A549 (cell line): ENCODE results near the gene TMEM175. TPM values are rescaled to one million over a fixed set of nuclear protein-coding genes. Genes with fewer than 3 reads are reported as not detected.

ENCODE experiments used
- ATAC-seq, 2 experiments: fragments of 200-7000 bp in 1 of 2; fragments of >200 bp in 1 of 2; cut with Nextera tagmentation in 1 of 2; cut with Tn5 transposase in 1 of 2; 3 replicates each; pipeline versions ENCODE4 v1.8.0 to v1.9.1; 2018 to 2020; ENCODE audit warnings: mild to moderate bottlenecking in 1 of 2, moderate library complexity in 1 of 2
- CTCF ChIA-PET: fragments of 300-600 bp; sonication (Branson Sonifier 250); formaldehyde crosslinking; extraction: SDS; loops from one replicate; lab custom pipeline; 2021; ENCODE audit warnings: antibody characterized with exemption, inconsistent platforms; lab: Yijun Ruan, JAX
- POLR2A ChIA-PET: fragments of 350-600 bp; formaldehyde crosslinking; extraction: SDS; loops from one replicate; lab custom pipeline; 2021; ENCODE audit warnings: antibody characterized with exemption, inconsistent platforms; lab: Yijun Ruan, JAX
- DNase-seq, 2 experiments: peaks; one replicate each; pipeline versions ENCODE4 v3.0.0 to v3.0.0-alpha.2; 2011 to 2016; ENCODE audit warnings: low read depth in 1 of 2, low spot score in 1 of 2
- FAIRE-seq: peaks from 2 replicates; lab custom pipeline; 2011; peaks lifted over from hg19 to GRCh38; lab: Jason Lieb, UNC
- H3K27ac ChIP-seq, 2 experiments: fragments of >200 bp; sonication (Bioruptor Twin); formaldehyde crosslinking; 3 replicates each; pipeline ENCODE4 v1.5.1; 2016 to 2017
- H3K4me1 ChIP-seq: fragments of >200 bp; sonication (Bioruptor Twin); formaldehyde crosslinking; 3 replicates; pipeline ENCODE4 v1.6.1; 2016
- H3K4me2 ChIP-seq: fragments of >200 bp; sonication (Bioruptor Twin); formaldehyde crosslinking; 3 replicates; pipeline ENCODE4 v1.6.1; 2016
- H3K4me3 ChIP-seq: fragments of >200 bp; sonication (Bioruptor Twin); formaldehyde crosslinking; 3 replicates; pipeline ENCODE4 v1.5.1; 2016
- H3K9me3 ChIP-seq: fragments of >200 bp; sonication (Bioruptor Twin); formaldehyde crosslinking; 3 replicates; pipeline ENCODE4 v1.6.1; 2016
- BHLHE40 ChIP-seq: IDR thresholded peaks from 2 replicates; pipeline ENCODE4 v1.6.1; 2012; ENCODE audit warnings: low read depth, low read length, inconsistent platforms
- CHD4 ChIP-seq: fragments of 200-600 bp; sonication (generic); IDR thresholded peaks from 2 replicates; pipeline ENCODE4 v1.6.1; 2016; ENCODE audit warnings: antibody characterized with exemption, mild to moderate bottlenecking, borderline replicate concordance
- EHF ChIP-seq: fragments of 250-450 bp; sonication (Bioruptor Pico); IDR thresholded peaks from 2 replicates; pipeline ENCODE4 v1.5.0; 2020; ENCODE audit warnings: mild to moderate bottlenecking
- EHMT2 ChIP-seq: fragments of 200-600 bp; sonication (generic); IDR thresholded peaks from 2 replicates; pipeline ENCODE4 v1.6.1; 2016; ENCODE audit warnings: antibody characterized with exemption, low read depth, mild to moderate bottlenecking, moderate library complexity
- FOSB ChIP-seq: fragments of 250-450 bp; sonication (Bioruptor Pico); IDR thresholded peaks from 2 replicates; pipeline ENCODE4 v1.5.0; 2020; ENCODE audit warnings: mild to moderate bottlenecking, moderate library complexity
- FOXS1 ChIP-seq: fragments of 250-450 bp; sonication (Bioruptor Pico); IDR thresholded peaks from 2 replicates; pipeline ENCODE4 v1.5.0; 2020; ENCODE audit warnings: mild to moderate bottlenecking, moderate library complexity
- HEYL ChIP-seq: fragments of 250-450 bp; sonication (Bioruptor Pico); IDR thresholded peaks from 2 replicates; pipeline ENCODE4 v1.8.0; 2021; ENCODE audit warnings: mild to moderate bottlenecking, moderate library complexity
- HOXB13 ChIP-seq: fragments of 250-450 bp; sonication (Bioruptor Pico); IDR thresholded peaks from 2 replicates; pipeline ENCODE4 v1.5.0; 2020; ENCODE audit warnings: low read depth, mild to moderate bottlenecking, moderate library complexity
- JUN ChIP-seq, 2 experiments: fragments of >200 bp; sonication (Bioruptor Twin); formaldehyde crosslinking; IDR thresholded peaks; 2 replicates in 1 of 2; 3 replicates in 1 of 2; pipeline ENCODE4 v1.6.1; 2016 to 2017
- MAZ ChIP-seq: fragments of 150-350 bp; IDR thresholded peaks from 2 replicates; pipeline ENCODE4 v1.6.1; 2014; ENCODE audit warnings: antibody characterized with exemption, low read depth, low read length, borderline replicate concordance
- MYC ChIP-seq: IDR thresholded peaks from 2 replicates; pipeline ENCODE4 v1.6.1; 2012; ENCODE audit warnings: mild to moderate bottlenecking, inconsistent platforms, low read length, improper control_type of control experiment, borderline replicate concordance
- NPAS2 ChIP-seq: fragments of 250-450 bp; sonication (Bioruptor Pico); IDR thresholded peaks from 2 replicates; pipeline ENCODE4 v1.8.0; 2022; ENCODE audit warnings: mild to moderate bottlenecking, moderate library complexity, borderline replicate concordance
- NR3C1 ChIP-seq: fragments of >200 bp; sonication (Bioruptor Twin); formaldehyde crosslinking; IDR thresholded peaks from 3 replicates; pipeline ENCODE4 v1.6.1; 2017
- PHF8 ChIP-seq: fragments of 200-600 bp; sonication (generic); IDR thresholded peaks from 2 replicates; pipeline ENCODE4 v1.6.1; 2016; ENCODE audit warnings: low read depth, mild to moderate bottlenecking, antibody characterized with exemption, moderate library complexity, borderline replicate concordance
- POLR2AphosphoS2 ChIP-seq: conservative IDR thresholded peaks from 2 replicates; pipeline ENCODE4 v1.6.1; 2012; ENCODE audit warnings: low read length, improper control_type of control experiment, inconsistent platforms
- RAD21 ChIP-seq, 2 experiments: fragments of >200 bp in 1 of 2; sonication (Bioruptor Twin) in 1 of 2; formaldehyde crosslinking in 1 of 2; IDR thresholded peaks in 1 of 2; conservative IDR thresholded peaks in 1 of 2; 2 replicates in 1 of 2; 3 replicates in 1 of 2; pipeline ENCODE4 v1.6.1; 2012 to 2018; ENCODE audit warnings: inconsistent platforms in 1 of 2
- ZNF302 ChIP-seq: fragments of 250-450 bp; sonication (Bioruptor Pico); IDR thresholded peaks from 2 replicates; pipeline ENCODE4 v1.9.0; 2021; ENCODE audit warnings: inconsistent platforms, mild to moderate bottlenecking, moderate library complexity
- WGBS: methylation state at CpG from one replicate; pipeline ENCODE4 v1.1.6; 2017; ENCODE audit errors: missing lambda C conversion rate; 5-methylcytosine and 5-hydroxymethylcytosine counted together
- polyA plus RNA-seq, 4 experiments: library from polyadenylated mRNA; depleted of rRNA in 3 of 4; stranded (reverse); fragments of >200 nt; fragmentation: RNase III in 1 of 4; extraction: RNeasy Plus Mini Kit Qiagen cat#74134 plus additional on column Dnase treatment in 1 of 4; gene quantifications; 2 replicates in 3 of 4; 3 replicates in 1 of 4; pipeline ENCODE4 v1.2.3, GENCODE V29; 2011 to 2017
- TF ChIP-seq, protein P1 (sequence below): fragments of 250-450 bp; sonication (Bioruptor Pico); IDR thresholded peaks from 2 replicates; pipeline ENCODE4 v1.5.0; 2021; ENCODE audit warnings: mild to moderate bottlenecking, moderate library complexity, borderline replicate concordance
- TF ChIP-seq, protein P2 (sequence below): fragments of 150-350 bp; IDR thresholded peaks from 2 replicates; pipeline ENCODE4 v1.6.1; 2014; ENCODE audit warnings: low read depth, mild to moderate bottlenecking, low read length
- TF ChIP-seq, protein P3 (sequence below): fragments of 450-650 bp; IDR thresholded peaks from 2 replicates; pipeline ENCODE4 v1.6.1; 2014; ENCODE audit warnings: antibody characterized with exemption
- TF ChIP-seq, protein P4 (sequence below): fragments of >200 bp; sonication (Bioruptor Twin); formaldehyde crosslinking; IDR thresholded peaks from 3 replicates; pipeline ENCODE4 v1.6.1; 2016
- TF ChIP-seq, protein P5 (sequence below): fragments of 200-600 bp; sonication (generic); IDR thresholded peaks from 2 replicates; pipeline ENCODE4 v1.6.1; 2016; ENCODE audit warnings: antibody characterized with exemption, mild to moderate bottlenecking, moderate library complexity
- TF ChIP-seq, protein P6 (sequence below): IDR thresholded peaks from 2 replicates; pipeline ENCODE4 v1.6.1; 2012

Gene TMEM175
- polyA plus RNA-seq, 2 of the 4 experiments (the other 2 are of a cell fraction): 15.7 to 19.4 TPM

DNA sequence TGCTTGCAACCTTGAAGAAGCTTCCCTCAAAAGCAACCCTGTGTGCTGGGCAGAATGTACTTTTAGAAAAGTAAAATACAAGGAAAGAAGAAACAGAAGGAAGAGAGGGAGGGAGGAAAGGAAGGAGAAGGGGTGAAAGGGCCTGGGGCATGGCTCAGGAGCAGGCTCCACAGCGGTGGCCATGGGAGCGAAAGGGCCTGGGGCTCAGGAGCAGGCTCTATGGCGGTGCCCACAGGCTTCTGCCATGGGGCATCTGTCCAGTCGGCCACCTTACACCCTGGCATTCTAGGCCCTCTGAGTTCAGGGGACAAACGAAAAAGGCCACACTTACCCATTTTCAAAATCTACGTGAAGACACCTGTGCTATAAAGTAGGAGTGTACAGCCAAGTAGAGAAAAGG, 31.5 kb upstream of the TMEM175 start:
- Histone ChIP-seq H3K4me3 (no peak overlapping the region), H3K4me1 (no peaks in the 10 kb centered on the region), H3K9me3 (no peaks in the 10 kb centered on the region), H3K4me2 (no peak overlapping the region)
- CTCF ChIA-PET: no interaction called here
- DNase-seq: no peak
- POLR2A ChIA-PET: no interaction called here
- TF ChIP-seq BHLHE40: no peak
- no peak for TF ChIP-seq MAZ
- TF ChIP-seq EHMT2: no peak
- TF ChIP-seq RAD21 (conservative IDR thresholded peaks at IDR 0.05 in 1 of 2, IDR thresholded peaks at IDR 0.05 in 1 of 2): no peak
- no peak for TF ChIP-seq FOSB (CRISPR knock-in tag)
- TF ChIP-seq HOXB13 (CRISPR knock-in tag): no peak
- TF ChIP-seq, protein P1, sequence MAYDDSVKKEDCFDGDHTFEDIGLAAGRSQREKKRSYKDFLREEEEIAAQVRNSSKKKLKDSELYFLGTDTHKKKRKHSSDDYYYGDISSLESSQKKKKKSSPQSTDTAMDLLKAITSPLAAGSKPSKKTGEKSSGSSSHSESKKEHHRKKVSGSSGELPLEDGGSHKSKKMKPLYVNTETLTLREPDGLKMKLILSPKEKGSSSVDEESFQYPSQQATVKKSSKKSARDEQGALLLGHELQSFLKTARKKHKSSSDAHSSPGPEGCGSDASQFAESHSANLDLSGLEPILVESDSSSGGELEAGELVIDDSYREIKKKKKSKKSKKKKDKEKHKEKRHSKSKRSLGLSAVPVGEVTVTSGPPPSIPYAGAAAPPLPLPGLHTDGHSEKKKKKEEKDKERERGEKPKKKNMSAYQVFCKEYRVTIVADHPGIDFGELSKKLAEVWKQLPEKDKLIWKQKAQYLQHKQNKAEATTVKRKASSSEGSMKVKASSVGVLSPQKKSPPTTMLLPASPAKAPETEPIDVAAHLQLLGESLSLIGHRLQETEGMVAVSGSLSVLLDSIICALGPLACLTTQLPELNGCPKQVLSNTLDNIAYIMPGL: no peak
- no peak for TF ChIP-seq CHD4
- no peak for TF ChIP-seq HEYL
- no peak for TF ChIP-seq JUN (IDR thresholded peaks at IDR 0.05)
- TF ChIP-seq, protein P2, sequence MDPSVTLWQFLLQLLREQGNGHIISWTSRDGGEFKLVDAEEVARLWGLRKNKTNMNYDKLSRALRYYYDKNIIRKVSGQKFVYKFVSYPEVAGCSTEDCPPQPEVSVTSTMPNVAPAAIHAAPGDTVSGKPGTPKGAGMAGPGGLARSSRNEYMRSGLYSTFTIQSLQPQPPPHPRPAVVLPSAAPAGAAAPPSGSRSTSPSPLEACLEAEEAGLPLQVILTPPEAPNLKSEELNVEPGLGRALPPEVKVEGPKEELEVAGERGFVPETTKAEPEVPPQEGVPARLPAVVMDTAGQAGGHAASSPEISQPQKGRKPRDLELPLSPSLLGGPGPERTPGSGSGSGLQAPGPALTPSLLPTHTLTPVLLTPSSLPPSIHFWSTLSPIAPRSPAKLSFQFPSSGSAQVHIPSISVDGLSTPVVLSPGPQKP: no peak
- TF ChIP-seq, protein P3, sequence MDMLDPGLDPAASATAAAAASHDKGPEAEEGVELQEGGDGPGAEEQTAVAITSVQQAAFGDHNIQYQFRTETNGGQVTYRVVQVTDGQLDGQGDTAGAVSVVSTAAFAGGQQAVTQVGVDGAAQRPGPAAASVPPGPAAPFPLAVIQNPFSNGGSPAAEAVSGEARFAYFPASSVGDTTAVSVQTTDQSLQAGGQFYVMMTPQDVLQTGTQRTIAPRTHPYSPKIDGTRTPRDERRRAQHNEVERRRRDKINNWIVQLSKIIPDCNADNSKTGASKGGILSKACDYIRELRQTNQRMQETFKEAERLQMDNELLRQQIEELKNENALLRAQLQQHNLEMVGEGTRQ: no peak
- TF ChIP-seq, all 56 proteins: peak for 0
- H3K27ac ChIP-seq: no peak overlapping the region
- FAIRE-seq (no peak), ATAC-seq (no peak)
- 97% methylated on average over 6 of the region's 6 CpGs for WGBS

DNA sequence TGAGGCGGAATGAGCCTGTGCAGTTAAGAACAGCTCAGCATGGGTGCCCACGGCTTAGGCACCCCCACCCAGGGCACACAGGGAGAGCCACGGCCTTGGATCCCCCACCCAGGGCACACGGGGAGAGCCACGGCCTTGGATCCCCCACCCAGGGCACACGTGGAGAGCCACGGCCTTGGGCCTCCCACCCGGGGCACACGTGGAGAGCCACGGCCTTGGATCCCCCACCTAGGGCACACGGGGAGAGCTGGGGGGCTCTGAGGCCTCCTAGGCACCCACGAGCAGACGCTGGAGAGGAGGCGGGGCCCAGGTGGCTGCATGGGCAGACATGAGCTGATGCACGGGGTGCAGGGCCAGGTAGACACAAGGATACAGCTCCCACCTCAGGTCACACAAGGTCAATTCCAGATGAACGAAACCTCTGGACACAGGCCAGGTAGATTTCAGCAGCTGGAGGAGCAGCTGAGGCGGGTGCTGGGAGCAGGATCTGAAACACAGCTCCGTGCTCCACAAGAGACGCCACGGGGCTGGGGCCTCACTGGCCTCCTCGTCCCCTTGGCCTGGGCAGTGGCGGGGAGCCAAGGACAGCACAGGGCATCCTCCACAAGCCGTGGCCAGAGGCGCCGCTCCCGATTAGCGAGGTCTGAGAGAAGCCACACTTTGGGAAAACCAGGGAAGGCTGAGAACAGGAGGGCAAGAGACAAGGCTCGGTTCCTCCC, 30.9 kb upstream of the TMEM175 start:
- ATAC-seq: no peak
- no peak for FAIRE-seq
- TF ChIP-seq ZNF302 (CRISPR knock-in tag) (no peak), POLR2AphosphoS2 (no peak), FOXS1 (no peak), EHMT2 (no peak), MYC (no peak), NR3C1 (no peak), NPAS2 (CRISPR knock-in tag) (no peak), JUN (IDR thresholded peaks at IDR 0.05) (no peak), RAD21 (conservative IDR thresholded peaks at IDR 0.05 in 1 of 2, IDR thresholded peaks at IDR 0.05 in 1 of 2) (no peak), PHF8 (no peak), EHF (CRISPR knock-in tag) (no peak), CHD4 (no peak)
- TF ChIP-seq, protein P4, sequence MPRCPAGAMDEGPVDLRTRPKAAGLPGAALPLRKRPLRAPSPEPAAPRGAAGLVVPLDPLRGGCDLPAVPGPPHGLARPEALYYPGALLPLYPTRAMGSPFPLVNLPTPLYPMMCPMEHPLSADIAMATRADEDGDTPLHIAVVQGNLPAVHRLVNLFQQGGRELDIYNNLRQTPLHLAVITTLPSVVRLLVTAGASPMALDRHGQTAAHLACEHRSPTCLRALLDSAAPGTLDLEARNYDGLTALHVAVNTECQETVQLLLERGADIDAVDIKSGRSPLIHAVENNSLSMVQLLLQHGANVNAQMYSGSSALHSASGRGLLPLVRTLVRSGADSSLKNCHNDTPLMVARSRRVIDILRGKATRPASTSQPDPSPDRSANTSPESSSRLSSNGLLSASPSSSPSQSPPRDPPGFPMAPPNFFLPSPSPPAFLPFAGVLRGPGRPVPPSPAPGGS: no peak
- TF ChIP-seq, protein P5, sequence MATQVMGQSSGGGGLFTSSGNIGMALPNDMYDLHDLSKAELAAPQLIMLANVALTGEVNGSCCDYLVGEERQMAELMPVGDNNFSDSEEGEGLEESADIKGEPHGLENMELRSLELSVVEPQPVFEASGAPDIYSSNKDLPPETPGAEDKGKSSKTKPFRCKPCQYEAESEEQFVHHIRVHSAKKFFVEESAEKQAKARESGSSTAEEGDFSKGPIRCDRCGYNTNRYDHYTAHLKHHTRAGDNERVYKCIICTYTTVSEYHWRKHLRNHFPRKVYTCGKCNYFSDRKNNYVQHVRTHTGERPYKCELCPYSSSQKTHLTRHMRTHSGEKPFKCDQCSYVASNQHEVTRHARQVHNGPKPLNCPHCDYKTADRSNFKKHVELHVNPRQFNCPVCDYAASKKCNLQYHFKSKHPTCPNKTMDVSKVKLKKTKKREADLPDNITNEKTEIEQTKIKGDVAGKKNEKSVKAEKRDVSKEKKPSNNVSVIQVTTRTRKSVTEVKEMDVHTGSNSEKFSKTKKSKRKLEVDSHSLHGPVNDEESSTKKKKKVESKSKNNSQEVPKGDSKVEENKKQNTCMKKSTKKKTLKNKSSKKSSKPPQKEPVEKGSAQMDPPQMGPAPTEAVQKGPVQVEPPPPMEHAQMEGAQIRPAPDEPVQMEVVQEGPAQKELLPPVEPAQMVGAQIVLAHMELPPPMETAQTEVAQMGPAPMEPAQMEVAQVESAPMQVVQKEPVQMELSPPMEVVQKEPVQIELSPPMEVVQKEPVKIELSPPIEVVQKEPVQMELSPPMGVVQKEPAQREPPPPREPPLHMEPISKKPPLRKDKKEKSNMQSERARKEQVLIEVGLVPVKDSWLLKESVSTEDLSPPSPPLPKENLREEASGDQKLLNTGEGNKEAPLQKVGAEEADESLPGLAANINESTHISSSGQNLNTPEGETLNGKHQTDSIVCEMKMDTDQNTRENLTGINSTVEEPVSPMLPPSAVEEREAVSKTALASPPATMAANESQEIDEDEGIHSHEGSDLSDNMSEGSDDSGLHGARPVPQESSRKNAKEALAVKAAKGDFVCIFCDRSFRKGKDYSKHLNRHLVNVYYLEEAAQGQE: no peak
- TF ChIP-seq, protein P6, sequence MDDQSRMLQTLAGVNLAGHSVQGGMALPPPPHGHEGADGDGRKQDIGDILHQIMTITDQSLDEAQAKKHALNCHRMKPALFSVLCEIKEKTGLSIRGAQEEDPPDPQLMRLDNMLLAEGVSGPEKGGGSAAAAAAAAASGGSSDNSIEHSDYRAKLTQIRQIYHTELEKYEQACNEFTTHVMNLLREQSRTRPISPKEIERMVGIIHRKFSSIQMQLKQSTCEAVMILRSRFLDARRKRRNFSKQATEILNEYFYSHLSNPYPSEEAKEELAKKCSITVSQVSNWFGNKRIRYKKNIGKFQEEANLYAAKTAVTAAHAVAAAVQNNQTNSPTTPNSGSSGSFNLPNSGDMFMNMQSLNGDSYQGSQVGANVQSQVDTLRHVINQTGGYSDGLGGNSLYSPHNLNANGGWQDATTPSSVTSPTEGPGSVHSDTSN: no peak
- Histone ChIP-seq H3K4me3 (no peak overlapping the region), H3K9me3 (no peaks in the 10 kb centered on the region), H3K4me2 (no peak overlapping the region), H3K4me1 (no peaks in the 10 kb centered on the region), H3K27ac (no peak overlapping the region)
- ChIA-PET CTCF (no interaction called here), POLR2A (no interaction called here)
- DNase-seq: no peak
- 88% methylated on average over 10 of the region's 28 CpGs for WGBS
